ENCODE data around the gene TBC1D14. TPM values are rescaled to one million over a fixed set of nuclear protein-coding genes. Genes with fewer than 3 reads are reported as not detected.

TBC1D14 gene
- total and polyA plus RNA-seq, 9 of the 15 experiments (the other 6 are each of a cell fraction or from before 2014, with no cell fraction given) = 2.1 to 59.6 (median 44.8) TPM

DNA sequence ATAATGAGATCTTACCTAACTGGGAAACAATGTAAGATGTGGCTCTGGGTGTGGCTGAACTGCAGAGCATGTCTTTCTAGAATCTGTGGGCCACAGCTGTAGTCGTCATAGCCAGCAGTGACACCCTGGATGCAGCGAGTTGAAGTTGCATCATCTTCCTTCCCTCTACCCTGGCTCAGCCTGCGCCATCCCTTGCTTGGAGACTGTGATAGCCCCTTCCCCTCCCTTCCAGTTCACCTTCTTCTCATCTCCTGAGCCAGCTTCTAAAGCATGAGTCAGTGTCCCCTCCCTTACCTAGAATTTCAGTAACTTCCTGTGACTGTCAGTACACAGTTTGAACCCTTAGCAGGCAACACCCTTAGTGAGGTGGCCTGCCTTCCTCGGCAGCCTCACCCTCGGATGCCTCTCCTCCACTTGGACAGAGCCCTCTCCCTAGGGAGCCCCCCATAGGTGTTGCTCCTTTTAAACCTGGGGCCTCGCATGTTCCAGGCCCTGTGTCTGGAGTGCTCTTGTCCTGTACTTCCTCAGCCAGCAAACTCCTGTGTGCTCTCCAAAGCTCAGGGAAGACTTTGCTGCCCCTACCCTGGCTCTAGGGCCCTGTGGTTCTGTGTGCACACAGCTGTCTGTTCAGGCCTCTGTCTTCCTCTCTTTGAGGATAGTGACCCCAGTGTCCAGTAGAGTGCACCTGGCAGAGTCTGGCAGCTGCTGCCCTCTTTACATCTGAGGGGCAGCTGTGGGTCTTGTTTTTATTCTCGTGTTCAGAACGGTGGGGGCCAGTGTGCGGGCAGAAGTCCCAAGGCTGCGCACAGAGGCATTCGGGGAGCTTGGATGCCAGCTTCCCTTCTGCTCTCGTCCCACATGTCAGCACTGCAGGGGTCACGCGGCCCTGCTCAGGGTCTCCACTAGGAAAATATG lies 89.8 kb downstream of the TBC1D14 start (continued):
- TF ChIP-seq SNRNP70 (optimal IDR thresholded peaks at IDR 0.05; ENCODE audit: low read depth, low read length) (no peak), SRF (CRISPR knock-in tag; IDR thresholded peaks at IDR 0.05) (0 out of 4 replicates have a peak, but pooled peaks of 1 of the 2 experiments have one; percentile 19), CEBPG (CRISPR knock-in tag; IDR thresholded peaks at IDR 0.05) (peak; percentile 95), CEBPG (tag; conservative IDR thresholded peaks at IDR 0.05 in 1 of 2, IDR thresholded peaks at IDR 0.05 in 1 of 2) (peak; percentile 76 to 97), SP1 (CRISPR knock-in tag; IDR thresholded peaks at IDR 0.05) (no peak), DPF2 (IDR thresholded peaks at IDR 0.05) (peak; percentile 40; the same call in 1 of the 2 replicates), ZFP36 (IDR thresholded peaks at IDR 0.05; ENCODE audit: low read depth, low read length, partially characterized antibody) (no peak), ZSCAN32 (CRISPR knock-in tag; IDR thresholded peaks at IDR 0.05) (peak; percentile 64), TBL1XR1 (IDR thresholded peaks at IDR 0.05; ENCODE audit: low read length in 2 of 2) (no peak), ZNF444 (CRISPR knock-in tag; IDR thresholded peaks at IDR 0.05) (no peak), POLR2G (IDR thresholded peaks at IDR 0.05; ENCODE audit: low read depth, low read length) (no peak), ZNF696 (CRISPR knock-in tag; conservative IDR thresholded peaks at IDR 0.05) (no peak), RCOR1 (IDR thresholded peaks at IDR 0.05; ENCODE audit: borderline replicate concordance in 1 of 2, low read depth in 2 of 2, low read length in 2 of 2) (peak in 1 of 2 experiments; percentile 85; a peak in 2 of 4 replicates), SOX6 (IDR thresholded peaks at IDR 0.05) (0 out of 2 replicates have a peak, but pooled peaks have one; percentile 57), ZEB2 (IDR thresholded peaks at IDR 0.05) (peak; percentile 82; the same call in 1 of the 2 replicates), SMAD4 (CRISPR knock-in tag; conservative IDR thresholded peaks at IDR 0.05) (no peak; the same call in 1 of the 2 replicates), STAT5A (IDR thresholded peaks at IDR 0.05; ENCODE audit: borderline replicate concordance, low read length) (no peak), KLF10 (CRISPR knock-in tag; IDR thresholded peaks at IDR 0.05) (no peak), SREBF2 (CRISPR knock-in tag; IDR thresholded peaks at IDR 0.05) (no peak), SMARCE1 (IDR thresholded peaks at IDR 0.05) (no peak), CXXC5 (CRISPR knock-in tag; IDR thresholded peaks at IDR 0.05) (peak; percentile 33)
- TF ChIP-seq, protein P1, sequence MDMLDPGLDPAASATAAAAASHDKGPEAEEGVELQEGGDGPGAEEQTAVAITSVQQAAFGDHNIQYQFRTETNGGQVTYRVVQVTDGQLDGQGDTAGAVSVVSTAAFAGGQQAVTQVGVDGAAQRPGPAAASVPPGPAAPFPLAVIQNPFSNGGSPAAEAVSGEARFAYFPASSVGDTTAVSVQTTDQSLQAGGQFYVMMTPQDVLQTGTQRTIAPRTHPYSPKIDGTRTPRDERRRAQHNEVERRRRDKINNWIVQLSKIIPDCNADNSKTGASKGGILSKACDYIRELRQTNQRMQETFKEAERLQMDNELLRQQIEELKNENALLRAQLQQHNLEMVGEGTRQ (CRISPR knock-in tag; IDR thresholded peaks at IDR 0.05) = no peak
- TF ChIP-seq, protein P2, sequence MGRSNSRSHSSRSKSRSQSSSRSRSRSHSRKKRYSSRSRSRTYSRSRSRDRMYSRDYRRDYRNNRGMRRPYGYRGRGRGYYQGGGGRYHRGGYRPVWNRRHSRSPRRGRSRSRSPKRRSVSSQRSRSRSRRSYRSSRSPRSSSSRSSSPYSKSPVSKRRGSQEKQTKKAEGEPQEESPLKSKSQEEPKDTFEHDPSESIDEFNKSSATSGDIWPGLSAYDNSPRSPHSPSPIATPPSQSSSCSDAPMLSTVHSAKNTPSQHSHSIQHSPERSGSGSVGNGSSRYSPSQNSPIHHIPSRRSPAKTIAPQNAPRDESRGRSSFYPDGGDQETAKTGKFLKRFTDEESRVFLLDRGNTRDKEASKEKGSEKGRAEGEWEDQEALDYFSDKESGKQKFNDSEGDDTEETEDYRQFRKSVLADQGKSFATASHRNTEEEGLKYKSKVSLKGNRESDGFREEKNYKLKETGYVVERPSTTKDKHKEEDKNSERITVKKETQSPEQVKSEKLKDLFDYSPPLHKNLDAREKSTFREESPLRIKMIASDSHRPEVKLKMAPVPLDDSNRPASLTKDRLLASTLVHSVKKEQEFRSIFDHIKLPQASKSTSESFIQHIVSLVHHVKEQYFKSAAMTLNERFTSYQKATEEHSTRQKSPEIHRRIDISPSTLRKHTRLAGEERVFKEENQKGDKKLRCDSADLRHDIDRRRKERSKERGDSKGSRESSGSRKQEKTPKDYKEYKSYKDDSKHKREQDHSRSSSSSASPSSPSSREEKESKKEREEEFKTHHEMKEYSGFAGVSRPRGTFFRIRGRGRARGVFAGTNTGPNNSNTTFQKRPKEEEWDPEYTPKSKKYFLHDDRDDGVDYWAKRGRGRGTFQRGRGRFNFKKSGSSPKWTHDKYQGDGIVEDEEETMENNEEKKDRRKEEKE (IDR thresholded peaks at IDR 0.05; ENCODE audit: borderline replicate concordance in 1 of 2, control insufficient read depth in 1 of 2, low read depth in 2 of 2, low read length in 1 of 2) = no peak

All from K562 (cell line).